Duodenal mucosa (tissue), 2 donors: Measurements from ENCODE around the gene CRB2.
A peak's percentile ranks its signal among the peaks of the same experiment; 100 is the strongest.

Source experiments
- H3K27ac ChIP-seq: one replicate; pipeline ENCODE4 v1.7.0; 2013; ENCODE audit warnings: low read depth, low read length
- H3K27me3 ChIP-seq, 2 donors: one replicate each; pipeline ENCODE4 v1.7.0; 2013; ENCODE audit warnings: low read length in 2 of 2, control low read depth in 1 of 2; ENCODE audit not compliant: insufficient read depth in 2 of 2, control insufficient read depth in 1 of 2
- H3K36me3 ChIP-seq, 2 donors: one replicate each; pipeline ENCODE4 v1.7.0; 2013; ENCODE audit warnings: low read length in 2 of 2, control low read depth in 1 of 2; ENCODE audit not compliant: insufficient read depth in 2 of 2, control insufficient read depth in 1 of 2
- H3K4me1 ChIP-seq, 2 donors: one replicate each; pipeline ENCODE4 v1.7.0; 2013; ENCODE audit warnings: low read length in 2 of 2, control low read depth in 1 of 2; ENCODE audit not compliant: insufficient read depth in 2 of 2, control insufficient read depth in 1 of 2
- H3K4me3 ChIP-seq, 2 donors: one replicate each; pipeline ENCODE4 v1.7.0; 2013; ENCODE audit warnings: low read length in 2 of 2, low read depth in 1 of 2
- H3K9ac ChIP-seq, 2 donors: one replicate each; pipeline ENCODE4 v1.7.0; 2013; ENCODE audit warnings: low read length in 2 of 2, low read depth in 1 of 2
- H3K9me3 ChIP-seq, 2 donors: one replicate each; pipeline ENCODE4 v1.7.0; 2013; ENCODE audit warnings: low read length in 2 of 2, control low read depth in 1 of 2; ENCODE audit not compliant: control insufficient read depth in 1 of 2

Gene CRB2

DNA sequence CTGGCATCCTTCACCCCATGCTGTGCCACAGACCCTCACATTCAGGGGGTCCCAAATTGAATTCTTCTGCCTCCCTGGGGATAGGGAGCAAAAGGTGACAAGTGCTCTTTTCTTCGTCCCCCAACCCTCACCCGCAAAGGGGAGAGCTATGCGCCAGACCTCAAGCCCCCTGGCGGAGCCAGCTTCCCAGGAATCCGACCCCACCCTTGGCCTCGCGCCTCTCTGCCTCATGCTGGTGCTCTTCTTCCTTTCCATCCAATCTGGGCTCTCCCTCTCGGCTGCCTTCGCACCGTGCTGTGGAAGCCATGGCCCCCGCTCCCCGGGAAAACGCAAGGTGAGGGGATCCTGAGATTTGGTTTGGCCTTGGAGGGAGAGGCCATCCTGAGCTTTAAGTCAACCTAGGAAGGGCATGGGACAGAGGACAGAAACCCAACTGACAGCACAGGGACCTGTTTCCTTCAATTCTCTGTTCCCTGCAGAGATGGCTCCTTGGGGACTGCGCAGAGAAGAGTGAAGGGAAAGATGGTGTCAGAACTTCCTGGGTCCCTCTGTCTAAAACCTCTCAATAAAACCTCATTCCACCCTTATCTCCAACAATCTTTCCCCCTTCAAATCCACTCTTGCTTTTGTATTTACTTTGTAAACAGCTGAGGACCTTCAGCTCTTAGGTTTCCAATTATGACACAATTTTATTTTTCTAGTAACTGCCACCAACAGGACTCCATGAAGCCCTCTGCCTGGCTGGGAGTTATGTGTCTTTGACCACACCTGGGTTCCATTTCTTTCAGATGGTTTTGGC, 36.3 kb upstream of the CRB2 start:
- Histone ChIP-seq H3K4me1 (peaks cover 8 to 14% of the 10 kb centered on the region in 2 donors), H3K9ac (no peak overlapping the region)

DNA sequence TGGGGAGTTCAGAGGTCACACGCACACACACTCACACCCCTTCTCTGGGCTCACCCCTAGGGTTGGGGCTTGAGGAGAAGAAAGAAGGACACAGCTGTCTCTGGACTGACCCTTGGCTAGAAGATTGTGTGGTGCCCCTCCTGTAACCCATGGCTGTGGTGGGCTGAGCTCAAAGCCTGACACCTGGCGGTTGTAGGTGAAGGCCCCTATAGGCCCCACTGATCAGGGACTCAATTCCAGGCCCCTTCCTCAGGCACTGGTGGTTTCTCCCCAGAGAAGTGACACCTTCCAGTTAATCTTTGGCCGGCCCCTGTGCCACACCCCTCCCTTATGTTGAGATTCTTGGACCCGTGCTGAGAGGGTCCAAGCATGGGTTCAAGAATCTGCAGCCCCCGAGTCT, 35.2 kb upstream of the CRB2 start:
- Histone ChIP-seq H3K4me3 (no peak overlapping the region), H3K36me3 (no peaks in the 10 kb centered on the region), H3K9me3 (no peaks in the 10 kb centered on the region), H3K27ac (no peak overlapping the region), H3K4me1 (peaks cover 8 to 14% of the 10 kb centered on the region in 2 donors), H3K27me3 (no peaks in the 10 kb centered on the region), H3K9ac (no peak overlapping the region)

More for the DNA sequence above, 36.3 kb upstream of the CRB2 start:
- no peak overlapping the region for H3K27ac ChIP-seq
- H3K9me3 ChIP-seq, result no peaks in the 10 kb centered on the region
- H3K36me3 ChIP-seq, result no peaks in the 10 kb centered on the region
- no peaks in the 10 kb centered on the region for H3K27me3 ChIP-seq
- no peak overlapping the region for H3K4me3 ChIP-seq

DNA sequence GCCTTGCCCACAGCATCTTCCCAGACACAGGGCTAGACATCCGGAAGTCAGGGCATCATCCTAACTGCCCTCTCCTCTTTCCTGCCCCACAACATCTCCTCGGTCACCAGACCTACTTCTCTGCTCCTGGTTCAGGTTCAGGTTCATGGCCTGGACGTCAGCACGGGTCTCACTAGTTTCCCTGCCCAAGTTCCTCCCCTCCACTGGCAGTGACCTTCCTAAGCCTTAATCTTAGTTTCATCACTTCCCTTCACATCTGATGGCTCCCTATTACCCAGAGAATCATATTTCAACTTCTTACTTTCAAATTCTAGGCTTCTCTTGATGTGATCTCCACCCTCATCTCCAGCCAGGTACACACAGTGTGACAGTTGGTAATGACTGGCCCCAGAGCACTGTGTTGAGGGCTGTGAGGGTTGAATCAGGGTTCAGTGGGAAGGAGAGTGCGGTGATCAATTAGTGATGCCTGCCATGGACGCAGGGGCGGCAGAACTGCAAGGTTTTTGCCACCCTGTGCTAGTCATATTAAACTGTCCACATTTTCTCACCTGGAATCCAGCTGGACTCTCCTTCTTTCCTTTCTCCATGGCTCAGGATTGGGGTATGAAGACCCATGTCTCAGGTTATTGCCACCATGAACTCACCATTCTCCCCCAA, 34.3 kb upstream of the CRB2 start:
- Histone ChIP-seq H3K27me3 (no peaks in the 10 kb centered on the region), H3K36me3 (no peaks in the 10 kb centered on the region), H3K9me3 (no peaks in the 10 kb centered on the region), H3K4me1 (peaks cover 10 to 14% of the 10 kb centered on the region in 2 donors), H3K27ac (no peak overlapping the region), H3K9ac (no peak overlapping the region), H3K4me3 (no peak overlapping the region)

DNA sequence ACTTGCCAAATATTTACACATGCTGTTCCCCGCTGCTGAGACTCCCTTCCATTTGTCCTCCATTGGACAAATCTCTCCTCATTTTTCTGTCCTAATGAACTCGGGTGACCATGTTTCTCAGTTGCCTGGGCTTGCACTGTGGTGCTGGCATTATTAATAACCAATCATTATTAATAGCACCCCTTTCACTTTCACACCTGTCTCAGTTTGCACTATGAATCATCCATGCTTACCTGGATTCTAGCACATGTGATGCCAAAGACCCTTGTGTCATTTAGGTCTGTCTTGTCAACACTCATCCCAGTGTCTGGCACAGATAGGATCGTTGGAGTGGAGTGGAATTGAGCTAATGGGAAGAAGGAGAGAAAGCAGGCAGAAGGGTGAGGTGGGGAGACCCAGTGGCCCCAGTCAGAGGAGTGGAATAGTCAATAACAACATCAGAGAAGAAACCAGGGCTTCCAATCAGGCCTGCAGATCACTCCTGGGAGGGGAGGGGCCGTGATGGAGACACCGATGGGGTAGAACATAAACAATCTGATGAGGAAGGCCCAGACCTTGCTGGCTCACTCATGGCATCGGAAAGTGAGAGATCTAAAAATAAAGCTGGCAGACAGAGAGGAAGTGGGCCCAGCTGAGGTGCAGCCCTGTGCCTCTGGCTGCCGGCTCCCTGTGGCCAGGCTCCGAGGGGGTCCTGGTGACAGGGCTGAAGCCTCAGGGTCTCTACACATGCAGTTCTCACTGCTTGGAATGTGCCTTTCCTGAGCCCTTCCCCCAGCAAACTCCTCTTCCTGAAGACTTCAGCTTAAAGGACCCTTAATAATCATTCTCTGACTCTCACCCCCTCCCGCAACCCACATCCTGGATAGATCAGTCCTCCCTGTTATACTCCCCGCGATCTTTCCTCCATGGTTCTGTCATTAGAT, 33.5 kb upstream of the CRB2 start:
- H3K9me3 ChIP-seq, result no peaks in the 10 kb centered on the region
- no peak overlapping the region for H3K27ac ChIP-seq
- H3K9ac ChIP-seq, result no peak overlapping the region
- H3K4me1 ChIP-seq, result peaks cover 13 to 14% of the 10 kb centered on the region in 2 donors
- no peak overlapping the region for H3K4me3 ChIP-seq
- no peaks in the 10 kb centered on the region for H3K27me3 ChIP-seq
- H3K36me3 ChIP-seq, result no peaks in the 10 kb centered on the region

DNA sequence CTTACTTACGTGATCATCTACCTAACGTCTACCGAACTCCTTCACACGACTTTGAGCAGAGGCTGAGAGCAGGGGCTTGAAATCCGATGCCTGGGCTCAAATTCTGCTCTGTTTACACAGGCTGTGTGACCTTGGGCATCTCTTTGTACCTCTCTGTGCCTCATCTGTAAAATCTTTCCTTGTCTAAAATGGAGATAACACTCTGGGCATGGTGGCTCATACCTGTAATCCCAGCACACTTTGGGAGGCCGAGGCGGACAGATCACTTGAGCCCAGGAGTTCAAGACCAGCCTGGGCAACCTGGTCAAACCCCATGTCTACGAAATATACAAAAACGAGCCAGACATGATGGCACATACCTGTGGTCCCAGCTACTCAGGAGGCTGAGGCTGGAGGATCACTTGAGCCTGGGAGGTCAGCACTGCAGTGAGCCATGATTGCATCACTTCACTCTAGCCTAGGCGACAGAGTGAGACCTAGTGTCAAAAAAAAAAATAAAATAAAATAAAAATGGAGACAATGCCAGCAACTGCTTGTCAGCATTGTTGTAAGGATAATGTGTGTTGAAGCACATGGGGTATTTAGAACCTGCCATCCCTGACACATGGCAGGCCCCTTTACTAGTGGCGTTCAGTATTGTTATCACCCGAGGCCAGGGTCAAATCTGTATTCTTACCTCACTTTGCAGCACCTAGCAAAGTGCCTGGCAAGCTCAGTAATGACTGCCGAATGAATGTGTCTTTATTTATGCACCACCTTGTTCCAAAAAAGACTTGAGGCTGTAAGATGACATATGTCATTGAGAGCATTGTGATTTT, 32.6 kb upstream of the CRB2 start:
- H3K27me3 ChIP-seq, result no peaks in the 10 kb centered on the region
- no peak overlapping the region for H3K9ac ChIP-seq
- peaks cover 14 to 17% of the 10 kb centered on the region in 2 donors for H3K4me1 ChIP-seq
- H3K9me3 ChIP-seq, result no peaks in the 10 kb centered on the region
- H3K4me3 ChIP-seq, result no peak overlapping the region
- no peaks in the 10 kb centered on the region for H3K36me3 ChIP-seq
- no peak overlapping the region for H3K27ac ChIP-seq

DNA sequence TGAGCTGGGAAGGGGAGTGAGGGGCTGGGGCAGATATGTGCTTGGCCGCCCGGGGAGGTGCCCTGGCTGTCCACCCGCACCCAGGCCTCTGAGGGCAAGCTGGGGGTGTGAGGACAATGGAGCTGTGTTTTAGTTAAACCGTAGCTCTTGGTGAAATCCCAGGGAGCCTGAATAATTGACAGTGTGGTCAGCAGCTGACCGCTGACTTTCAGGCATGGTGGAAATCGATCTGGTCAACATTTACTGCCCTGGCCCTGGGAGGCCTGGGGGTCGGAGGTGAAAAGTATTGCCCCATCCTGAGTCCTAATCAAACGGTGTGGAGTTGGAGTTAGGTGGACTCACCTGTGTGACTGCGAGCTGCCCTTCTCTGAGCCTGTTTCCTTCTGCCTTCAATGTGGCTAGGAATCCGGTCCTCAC, 31.2 kb upstream of the CRB2 start:
- H3K9ac ChIP-seq, result no peak overlapping the region
- peaks cover 14 to 21% of the 10 kb centered on the region in 2 donors for H3K4me1 ChIP-seq

DNA sequence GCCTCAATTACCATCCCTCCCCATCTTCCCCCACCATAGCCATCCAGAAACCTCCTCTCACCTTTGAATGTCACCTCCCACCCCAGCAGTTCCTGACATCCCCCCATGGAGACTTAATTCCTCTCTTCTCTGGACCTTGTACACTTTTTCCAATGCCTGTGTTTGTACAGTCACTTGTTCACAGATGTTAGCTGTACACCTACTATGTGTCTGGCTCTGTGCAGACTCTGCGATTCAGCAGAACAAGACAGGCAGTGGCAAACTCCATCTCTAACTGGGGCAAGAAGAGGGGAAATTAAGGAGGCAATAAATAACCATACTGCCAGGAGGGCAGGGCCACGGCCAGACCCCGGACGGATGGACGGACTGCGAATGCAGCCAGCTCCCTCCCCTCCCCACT, 29.8 kb upstream of the CRB2 start:
- Histone ChIP-seq H3K27me3 (no peaks in the 10 kb centered on the region), H3K4me1 (peaks cover 14 to 21% of the 10 kb centered on the region in 2 donors), H3K36me3 (no peaks in the 10 kb centered on the region), H3K27ac (no peak overlapping the region), H3K4me3 (peak overlapping the region in 1 of 2 donors; percentile 36), H3K9me3 (no peaks in the 10 kb centered on the region), H3K9ac (no peak overlapping the region)

More for the DNA sequence above, 31.2 kb upstream of the CRB2 start:
- Histone ChIP-seq H3K36me3 (no peaks in the 10 kb centered on the region), H3K9me3 (no peaks in the 10 kb centered on the region), H3K27me3 (no peaks in the 10 kb centered on the region), H3K4me3 (no peak overlapping the region), H3K27ac (no peak overlapping the region)

DNA sequence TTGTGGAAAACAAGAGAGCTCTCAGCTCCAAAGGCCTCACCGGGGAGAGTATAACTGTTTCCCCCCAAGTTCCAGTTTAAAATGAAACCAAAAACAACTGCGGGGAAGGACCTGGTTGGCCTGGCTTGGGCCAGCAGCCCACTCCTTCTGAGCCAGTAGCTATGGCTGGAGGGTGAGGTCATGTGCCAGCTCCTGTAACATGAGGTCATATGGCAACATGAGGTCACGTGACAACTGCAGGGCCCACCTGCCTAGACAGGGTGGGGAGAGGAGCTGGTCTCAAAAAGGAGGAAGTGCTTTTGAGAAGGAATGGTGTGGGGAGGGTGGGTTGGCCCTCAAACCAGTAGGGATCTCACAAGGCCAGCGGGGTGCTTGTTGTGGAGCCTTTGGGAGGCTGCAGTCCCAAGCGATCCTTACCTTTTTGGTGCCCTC, 29.3 kb upstream of the CRB2 start:
- Histone ChIP-seq H3K27ac (no peak overlapping the region), H3K4me3 (peak overlapping the region in 1 of 2 donors; percentile 36), H3K27me3 (no peaks in the 10 kb centered on the region), H3K9ac (no peak overlapping the region), H3K36me3 (no peaks in the 10 kb centered on the region), H3K9me3 (no peaks in the 10 kb centered on the region), H3K4me1 (peaks cover 13 to 21% of the 10 kb centered on the region in 2 donors)

DNA sequence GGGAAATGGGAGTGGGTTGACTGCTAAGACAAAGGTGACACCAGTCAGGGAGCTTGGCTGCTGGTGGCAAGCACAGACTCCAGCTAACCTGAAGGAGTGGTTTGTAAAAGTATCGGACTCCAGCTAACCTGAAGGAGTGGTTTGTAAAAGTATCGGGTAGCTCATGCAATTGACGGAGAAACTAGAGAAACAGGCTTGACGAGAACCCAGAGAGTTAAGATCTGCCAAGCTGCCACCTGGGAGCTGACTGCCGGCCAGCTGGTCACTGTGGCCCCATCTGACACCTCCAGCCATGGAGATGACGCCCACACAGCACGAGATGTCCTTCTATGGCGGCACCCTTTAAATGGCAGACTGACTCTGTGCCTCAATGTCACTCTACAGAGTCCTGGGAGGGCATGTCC, 28.3 kb upstream of the CRB2 start:
- no peaks in the 10 kb centered on the region for H3K27me3 ChIP-seq
- H3K36me3 ChIP-seq, result no peaks in the 10 kb centered on the region
- H3K9me3 ChIP-seq, result no peaks in the 10 kb centered on the region
- H3K27ac ChIP-seq, result no peak overlapping the region
- H3K4me3 ChIP-seq, result no peak overlapping the region
- no peak overlapping the region for H3K9ac ChIP-seq
- H3K4me1 ChIP-seq, result peaks cover 4 to 13% of the 10 kb centered on the region in 2 donors
